HG03521 (cell line): ENCODE measurements around the gene GDF10.

Experiments
- ATAC-seq: cut with Tn5 transposase; IDR thresholded peaks from one replicate; pipeline ENCODE4 v1.9.1; 2021; ENCODE audit warnings: mild to moderate bottlenecking, moderate library complexity; ENCODE audit not compliant: unreplicated experiment

The GDF10 gene

DNA sequence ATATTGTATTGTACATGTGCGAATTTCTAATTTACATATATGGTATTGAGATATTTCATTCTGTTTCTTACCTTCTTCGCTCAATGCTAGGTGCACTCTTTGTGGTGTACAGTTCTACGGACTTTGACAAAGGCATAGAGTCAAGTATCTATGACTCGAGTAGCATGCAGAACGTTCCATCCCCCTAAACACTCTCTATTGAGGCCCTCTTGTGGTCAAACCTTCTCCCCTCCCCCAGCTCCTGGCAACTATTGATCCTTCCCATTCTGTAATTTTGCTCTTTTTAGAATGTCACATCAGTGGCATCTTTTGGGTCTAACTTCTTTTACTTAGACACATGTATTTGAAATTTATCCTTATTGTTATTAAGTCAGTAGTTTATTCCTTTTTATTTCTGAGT lies 30.7 kb upstream of the GDF10 start:
- ATAC-seq: no peak

- no peak for ATAC-seq
Measured at GRCh38 chr10:47276071-47276470, 23.9 kb upstream of the GDF10 start.

GRCh38 chr10:47276576-47277351 lies 23.2 kb upstream of the GDF10 start:
- ATAC-seq: no peak

DNA sequence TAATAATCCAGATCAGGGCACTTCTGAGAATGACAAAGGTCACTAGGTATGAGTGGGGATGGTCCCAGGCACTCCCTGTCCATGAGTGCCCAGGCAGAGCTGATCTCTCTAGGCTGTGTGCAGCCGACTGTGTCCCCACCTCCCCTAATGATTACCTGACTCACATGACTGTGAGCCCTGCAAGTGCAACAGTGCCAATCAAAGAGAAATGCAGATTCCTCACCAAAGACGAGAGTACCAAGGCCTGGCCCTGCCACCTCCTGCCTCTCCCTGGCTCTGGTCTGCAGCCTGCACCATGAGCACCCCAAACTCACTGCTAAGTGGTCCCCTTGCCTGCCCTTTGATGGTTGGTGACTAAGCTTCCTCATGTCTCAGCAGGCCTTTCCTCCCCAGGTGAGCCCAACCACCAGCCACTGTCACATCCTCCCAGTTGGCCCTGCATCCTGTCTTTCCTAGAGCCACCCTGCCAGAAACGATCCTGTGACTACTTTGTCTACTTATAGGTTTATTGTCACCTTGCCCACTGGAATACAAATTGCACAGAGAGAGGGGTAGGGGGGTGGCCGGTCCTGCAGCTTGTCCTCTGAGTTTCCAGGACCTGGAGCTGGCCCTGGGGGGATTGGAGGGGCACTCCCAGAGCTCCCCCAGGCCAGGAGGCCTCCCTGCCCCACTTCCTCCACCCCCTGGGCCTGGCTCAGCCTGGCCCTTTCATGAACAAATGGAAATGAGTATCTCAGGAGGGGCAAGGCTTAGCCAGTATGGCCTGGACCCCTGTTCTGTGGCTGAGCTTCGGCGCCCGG lies 22.4 kb upstream of the GDF10 start:
- ATAC-seq: no peak

DNA sequence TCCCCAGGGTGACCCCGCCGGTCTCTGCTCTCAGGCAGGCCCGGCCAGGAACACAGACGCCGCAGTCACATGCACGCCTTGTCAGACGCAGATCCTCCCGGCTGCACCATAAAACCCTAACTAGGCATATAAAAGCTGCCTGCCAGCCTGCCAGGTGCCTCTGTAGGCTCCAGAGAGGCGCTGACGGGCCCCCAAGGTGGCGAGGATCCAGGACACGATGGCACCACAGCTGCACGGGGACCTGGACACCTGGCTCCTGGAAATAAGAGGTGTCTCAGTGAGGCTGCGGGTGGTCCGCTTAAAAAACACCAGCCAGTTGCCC lies 21.9 kb upstream of the GDF10 start:
- ATAC-seq: no peak

- no peak for ATAC-seq
Measured at GRCh38 chr10:47278720-47279119, 21.3 kb upstream of the GDF10 start.

GRCh38 chr10:47279276-47279675 lies 20.7 kb upstream of the GDF10 start:
- ATAC-seq: no peak

- no peak for ATAC-seq
Measured at GRCh38 chr10:47282005-47282656, 17.9 kb upstream of the GDF10 start.

GRCh38 chr10:47282657-47283018 lies 17.4 kb upstream of the GDF10 start:
- no peak for ATAC-seq

DNA sequence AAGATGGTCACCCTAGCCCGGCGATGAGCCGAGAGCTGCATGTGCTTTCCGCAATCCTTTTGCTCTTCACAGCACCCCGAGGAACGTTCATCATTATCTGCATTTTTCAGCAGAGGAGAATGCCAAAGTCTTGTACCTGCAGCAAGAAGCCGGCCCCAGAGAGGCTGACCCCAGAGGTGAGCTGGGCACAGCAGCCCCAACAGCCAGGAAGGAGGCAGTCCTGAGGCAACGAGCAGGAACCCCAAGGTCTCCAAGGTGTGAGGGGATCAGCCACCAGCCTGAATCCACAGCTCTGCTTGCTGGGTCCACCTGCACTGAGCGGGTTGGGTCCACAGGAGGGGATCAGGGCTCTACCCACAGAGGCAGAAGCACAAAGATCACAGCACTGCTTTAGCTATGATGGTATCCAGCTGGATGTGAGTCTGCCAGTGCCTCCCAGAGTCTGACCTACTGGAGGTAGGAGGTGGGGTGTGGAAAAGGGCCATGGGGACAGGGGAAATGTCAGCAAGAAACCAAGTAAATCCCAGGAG lies 16.8 kb upstream of the GDF10 start:
- ATAC-seq: no peak

GRCh38 chr10:47283848-47284247 lies 16.1 kb upstream of the GDF10 start:
- ATAC-seq: no peak

DNA sequence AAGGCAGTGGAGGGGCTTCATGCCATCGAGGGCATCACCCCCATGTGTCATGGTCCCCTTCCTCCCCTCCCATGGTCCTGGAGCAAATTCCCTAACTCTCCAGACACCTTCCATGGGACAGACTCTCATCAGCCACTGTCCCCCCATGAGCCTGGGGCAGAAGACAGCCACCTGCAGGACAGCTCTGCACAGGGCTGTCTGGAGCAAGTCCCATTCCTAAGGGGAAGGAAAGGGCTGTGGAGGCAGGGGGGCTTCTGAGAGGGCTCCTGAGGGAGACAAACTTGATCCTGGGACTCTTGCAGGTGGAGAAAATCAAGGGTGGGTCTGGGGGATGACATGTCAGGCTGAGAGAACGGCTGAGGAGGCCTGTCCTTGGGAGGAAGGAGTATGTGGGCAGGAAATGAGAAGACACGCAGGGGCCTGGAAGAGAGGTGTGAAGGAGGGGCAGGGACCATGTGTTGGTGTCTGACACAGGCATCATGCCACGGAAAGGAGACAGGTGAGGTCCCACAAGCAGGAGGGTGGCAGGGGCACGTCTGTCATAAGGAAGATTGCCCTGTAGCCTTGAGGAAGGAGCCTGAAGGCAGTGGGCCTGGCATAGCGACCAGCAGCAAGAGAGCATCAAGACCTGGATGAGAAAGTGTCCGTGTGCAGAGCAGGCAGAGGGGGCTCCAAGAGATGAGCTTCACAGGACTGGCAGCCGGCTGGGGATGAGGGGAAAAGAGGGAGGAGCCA lies 14.4 kb upstream of the GDF10 start:
- no peak for ATAC-seq

DNA sequence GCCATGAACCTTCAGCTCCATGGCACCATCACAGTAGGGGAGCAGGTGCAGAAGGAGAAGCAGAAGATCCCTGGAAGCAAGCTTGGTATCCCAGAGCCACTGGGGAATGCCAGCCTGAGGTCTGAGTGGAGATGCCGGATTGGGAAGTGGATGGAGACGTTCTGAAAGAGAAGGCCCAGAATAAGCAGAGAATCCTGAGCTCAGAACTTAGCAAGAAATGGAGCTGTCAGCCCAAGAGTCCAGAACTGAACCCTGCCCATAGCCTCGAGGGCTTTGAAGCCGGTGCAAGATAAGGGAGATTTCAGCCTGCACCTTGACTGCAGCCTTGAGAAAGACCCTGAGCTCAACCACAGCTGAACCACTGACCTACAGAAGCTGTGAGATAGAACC lies 13.9 kb upstream of the GDF10 start:
- ATAC-seq: no peak

GRCh38 chr10:47286591-47287315 lies 13.2 kb upstream of the GDF10 start:
- ATAC-seq: no peak

GRCh38 chr10:47287365-47287802 lies 12.6 kb upstream of the GDF10 start:
- ATAC-seq: no peak

- ATAC-seq: no peak
Measured at GRCh38 chr10:47287805-47288204, 12.2 kb upstream of the GDF10 start.

- no peak for ATAC-seq
Measured at GRCh38 chr10:47288236-47288635, 11.8 kb upstream of the GDF10 start.

- ATAC-seq: no peak
Measured at GRCh38 chr10:47288916-47289495, 11.0 kb upstream of the GDF10 start.

GRCh38 chr10:47289921-47290320 lies 10.1 kb upstream of the GDF10 start:
- ATAC-seq: no peak

DNA sequence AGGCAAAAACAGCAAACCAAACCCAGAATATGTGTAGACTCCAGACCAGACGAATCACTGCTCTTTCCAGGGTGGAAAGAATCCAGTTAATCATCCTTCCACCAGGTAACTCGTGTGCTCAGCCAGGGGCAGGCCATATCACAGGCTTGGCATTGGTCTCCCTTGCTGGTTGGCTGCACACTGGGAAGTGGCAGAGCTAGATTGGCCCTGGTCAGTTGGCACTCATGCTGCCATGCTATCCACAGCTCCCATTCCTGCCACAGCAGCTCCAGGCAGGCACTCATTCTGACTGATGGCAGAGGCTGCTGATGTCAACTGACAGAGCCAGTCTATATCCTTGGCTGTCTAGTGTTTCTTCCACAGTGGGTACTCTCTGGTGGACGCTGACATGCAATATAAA lies 9.7 kb upstream of the GDF10 start:
- ATAC-seq: no peak
